ENCODE data around the gene TTLL11.

Gene TTLL11

DNA sequence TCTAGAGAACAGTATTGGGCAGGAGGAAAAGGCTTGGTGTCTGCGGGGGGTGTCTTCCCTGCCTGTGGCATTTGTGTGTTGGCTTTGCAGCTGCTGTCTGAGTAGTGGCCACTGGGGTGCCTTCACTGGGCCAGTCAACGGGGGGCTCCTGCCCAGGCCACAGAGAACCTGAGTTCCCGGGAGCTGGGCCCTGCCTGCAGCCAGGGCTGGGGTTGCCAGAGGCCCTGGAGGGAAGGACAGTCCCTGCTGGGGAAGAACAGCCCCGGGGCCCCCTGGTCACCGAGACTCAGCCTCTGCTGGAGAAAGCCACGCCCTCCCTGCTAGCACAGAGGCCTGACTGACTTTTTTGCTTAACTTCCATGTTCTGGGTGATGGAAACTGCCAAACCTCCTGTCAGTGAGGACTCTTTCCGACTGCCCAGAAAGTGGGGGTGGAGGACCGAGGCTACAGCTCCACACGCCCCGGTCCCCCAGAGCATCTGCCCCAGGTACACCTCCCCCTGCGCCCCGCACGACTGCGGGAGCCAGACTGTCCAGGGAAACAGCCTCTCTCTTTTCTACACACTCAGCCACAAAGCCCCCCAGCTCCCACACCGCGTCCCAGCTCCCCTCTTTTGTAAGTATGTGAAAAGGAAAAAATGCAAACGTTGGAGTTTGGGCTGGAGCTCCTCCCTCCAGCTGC lies 308.2 kb downstream of the TTLL11 start:
- DNase-seq (ENCODE audit: low spot score): no peak

DNA sequence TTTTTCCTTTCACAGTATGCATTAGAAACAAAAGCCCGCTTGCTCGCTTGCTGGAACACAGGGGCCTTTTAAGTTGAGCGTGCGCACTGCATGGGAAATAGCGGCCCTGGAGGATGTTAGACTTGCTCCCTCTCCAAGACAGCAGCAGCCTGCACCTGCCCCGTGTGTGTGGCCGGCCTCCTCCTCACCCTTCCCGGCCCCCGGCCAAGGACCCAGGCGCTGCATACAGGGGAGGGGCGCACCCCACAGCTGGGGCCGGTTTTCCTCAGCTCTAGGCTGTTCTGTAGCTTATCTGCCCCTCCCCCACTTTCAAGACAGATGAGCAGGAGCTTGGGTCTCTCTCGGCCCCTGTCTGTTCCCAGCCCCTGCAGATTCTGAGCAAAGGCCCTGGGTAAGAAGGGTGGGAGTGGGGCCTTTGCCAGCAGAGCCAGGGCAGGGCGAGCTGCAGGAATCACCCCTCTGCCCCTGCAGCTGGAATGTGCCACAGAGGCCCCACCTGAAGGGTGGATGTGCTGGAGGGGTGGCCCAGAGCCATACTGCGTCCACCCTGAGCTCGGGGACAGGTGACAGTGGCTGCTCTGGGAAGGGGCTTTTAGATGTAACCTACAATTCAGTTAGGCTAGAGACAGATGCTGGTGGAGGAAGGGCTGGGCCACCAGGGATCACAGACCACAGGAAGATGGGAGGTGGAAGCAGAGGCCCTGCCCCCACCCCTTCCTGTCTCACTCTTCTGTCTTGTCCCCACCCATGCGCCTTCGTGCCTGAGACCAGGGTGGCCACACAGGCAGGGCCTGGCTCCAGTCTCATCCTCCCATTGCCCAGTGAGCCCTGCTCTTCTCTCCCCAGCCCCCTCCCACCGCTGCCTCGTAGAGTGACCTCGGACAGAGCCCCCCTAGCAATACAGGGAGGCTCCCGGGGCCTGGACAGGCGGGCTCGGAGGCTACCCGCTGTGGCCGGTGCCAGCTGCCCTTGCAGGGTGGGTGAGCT lies 309.3 kb downstream of the TTLL11 start:
- no peak for DNase-seq (ENCODE audit: low spot score)

DNA sequence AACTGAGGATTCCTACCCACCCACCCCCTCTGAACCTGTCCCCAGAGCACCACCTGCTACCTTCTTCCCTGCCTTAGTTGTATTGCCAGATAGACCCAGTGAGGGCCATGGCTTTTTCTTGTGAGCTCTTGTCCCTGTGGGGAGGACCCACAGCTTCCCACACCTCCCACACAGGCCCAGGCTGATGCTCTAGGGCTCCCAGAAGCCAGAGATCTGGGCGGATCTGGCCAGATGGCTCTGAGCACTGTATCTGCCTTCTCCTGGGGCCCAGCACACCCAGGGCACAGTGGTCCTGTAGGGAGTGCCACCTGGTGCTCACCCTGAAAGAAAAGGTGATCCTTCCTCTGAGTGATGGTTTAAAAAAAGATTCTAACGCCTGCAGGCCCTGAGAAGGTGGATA lies 310.0 kb downstream of the TTLL11 start:
- no peak for DNase-seq (ENCODE audit: low spot score)

DNA sequence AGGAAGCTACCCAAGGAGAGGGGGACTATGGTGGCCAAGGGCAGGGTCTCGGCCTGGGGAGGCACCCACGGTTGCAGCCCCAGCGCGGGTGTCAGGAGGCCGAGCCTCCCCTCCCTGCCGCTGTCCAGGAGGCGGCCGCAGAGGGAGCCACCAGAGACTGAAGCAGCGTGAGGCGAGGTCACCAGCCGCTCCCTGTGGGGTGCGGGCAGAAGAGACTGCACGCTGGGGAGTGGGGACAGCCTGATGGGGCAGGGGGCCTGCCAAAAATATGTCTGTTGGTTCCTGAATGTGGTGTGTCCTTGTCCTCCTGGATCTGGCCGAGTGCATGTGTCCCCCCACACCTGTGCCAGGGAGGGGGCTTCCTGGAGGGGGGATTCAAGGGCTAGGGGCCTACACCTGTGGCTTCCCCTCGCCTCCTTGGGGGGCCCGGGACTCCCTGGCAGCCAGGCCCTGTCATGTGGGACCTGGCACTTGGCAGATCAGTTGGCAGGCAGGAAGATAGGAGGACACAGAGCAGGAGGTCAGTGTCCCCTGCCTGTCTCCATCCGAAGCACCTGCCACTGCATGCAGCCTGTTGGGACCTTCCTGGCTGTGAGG lies 310.5 kb downstream of the TTLL11 start:
- DNase-seq (ENCODE audit: low spot score): no peak

DNA sequence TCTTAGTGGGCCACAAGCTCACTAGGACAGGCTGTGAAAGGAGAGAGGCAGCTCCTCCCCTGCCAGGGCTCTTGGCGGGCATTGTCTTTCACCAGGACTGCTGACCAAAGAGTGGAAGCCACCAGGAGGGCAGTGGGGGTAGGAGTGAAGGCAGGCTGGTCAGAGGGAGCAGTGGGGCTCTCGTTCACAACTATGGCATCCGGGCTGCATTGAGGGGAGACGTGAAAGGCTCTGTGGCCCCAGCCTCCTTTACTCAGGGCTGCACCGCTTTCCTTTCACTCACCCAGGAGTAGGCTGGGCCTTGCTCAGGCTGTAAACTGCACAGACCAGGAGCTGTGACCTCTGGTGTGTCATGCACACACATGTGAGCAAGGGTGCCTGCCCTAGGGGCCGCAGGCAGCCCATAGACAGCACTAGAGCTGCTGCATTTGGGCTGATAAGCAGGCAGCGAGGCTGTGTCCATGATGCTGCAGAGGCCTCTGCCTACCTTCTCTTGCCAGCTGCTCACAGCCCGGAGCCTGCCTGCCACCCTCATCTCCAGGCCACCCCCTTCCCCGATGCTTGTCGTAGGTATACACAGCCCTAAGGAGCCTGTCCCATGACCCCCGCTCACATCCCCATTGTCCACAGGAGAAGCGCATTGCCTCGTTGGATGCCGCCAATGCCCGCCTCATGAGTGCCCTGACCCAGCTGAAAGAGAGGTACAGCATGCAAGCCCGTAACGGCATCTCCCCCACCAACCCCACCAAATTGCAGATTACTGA lies 311.2 kb downstream of the TTLL11 start:
- no peak for DNase-seq (ENCODE audit: low spot score)

DNA sequence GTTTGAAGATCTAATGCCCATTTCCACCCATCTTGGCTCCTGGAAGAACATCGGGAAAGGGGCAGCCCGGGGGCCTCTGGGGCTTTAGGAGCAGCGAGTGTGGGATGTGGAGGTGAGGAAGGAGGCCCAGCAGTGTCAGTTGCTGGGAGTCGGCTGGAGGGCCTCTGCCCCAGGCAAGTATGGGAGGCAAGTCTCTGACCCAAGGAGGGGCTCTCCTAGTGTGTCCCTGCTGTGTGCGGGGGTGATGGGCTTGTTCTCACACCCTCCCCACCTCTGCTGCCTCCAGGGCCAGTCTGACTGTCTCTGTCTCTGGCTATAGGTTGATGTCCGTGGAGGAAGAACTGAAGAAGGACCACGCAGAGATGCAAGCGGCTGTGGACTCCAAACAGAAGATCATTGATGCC lies 312.0 kb downstream of the TTLL11 start:
- DNase-seq (ENCODE audit: low spot score): no peak

DNA sequence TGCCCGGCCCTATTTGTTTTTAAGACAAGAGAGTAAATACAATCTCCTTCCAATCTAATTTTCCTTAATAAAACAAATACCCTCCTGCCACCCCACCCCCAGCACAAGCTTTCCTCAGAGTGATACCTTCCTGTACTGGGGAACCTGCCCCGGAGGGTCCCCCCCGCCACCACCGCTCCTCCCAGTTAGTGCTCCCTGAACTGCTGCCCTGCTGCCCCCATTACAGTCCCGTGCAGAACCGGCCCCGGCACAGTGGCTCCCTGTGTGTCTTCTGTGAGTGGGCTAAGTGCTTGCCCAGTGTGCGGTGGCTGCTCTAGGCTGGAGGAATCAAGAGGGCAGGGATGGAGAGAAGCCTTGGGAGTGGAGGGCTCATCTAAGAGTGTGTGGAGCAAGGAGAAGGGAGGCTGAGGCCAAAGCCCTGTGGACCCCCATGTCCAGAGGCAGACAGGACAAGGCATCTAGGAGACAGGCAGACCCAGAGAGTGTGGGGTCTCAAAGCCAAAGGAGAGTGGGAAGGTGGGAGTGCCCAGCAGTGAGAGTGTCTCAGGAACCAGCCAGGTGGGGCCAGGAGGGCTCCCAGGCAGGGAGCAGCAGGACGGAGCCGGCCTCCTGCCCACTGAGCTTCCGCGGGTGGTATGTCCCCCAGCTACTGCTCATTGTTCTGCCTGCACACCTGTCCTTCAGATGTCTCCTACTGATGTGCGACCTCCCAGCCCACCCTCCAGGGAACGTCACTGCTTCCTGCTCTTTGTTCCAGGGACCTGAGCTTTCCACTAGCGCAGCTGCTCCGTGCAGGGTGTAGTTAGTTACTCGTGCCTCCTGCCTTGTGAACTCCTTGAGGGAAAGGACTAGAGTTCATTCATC lies 312.7 kb downstream of the TTLL11 start:
- no peak for DNase-seq (ENCODE audit: low spot score)

DNA sequence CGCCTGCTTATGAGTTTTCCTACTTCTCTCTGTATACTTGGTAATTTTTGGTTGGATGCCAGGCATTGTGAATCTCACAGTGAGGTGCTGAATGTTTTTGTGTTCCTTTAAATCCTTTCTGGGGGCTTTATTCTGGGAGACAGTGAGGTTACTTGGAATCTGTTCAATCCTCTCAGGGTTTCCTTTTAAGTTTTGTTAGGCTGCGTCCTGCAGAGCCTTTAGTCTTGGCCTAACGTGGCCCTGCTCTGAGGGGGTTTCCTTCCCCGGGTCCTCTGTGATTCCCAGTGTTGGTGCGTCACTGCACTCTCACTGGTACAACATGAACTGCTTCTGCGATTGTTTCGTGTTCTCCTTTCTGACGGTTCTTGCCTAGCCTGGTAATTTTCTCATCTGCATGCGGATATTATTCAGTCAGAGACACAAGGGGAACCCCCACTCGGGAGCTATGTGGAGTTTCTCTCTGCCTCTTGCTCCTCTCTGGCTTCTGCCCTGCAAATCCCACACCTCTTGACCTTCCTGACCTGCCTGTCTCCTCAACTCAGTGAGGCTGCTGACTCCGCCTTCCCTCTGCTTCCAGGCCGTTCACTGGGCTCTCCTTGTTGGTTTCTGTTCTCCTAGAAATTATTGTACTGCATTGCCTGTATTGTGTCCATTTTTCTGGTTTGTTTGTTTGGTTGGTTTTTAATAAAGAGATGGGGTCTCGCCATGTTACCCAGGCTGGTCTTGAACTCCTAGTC lies 313.6 kb downstream of the TTLL11 start:
- no peak for DNase-seq (ENCODE audit: low spot score)

DNA sequence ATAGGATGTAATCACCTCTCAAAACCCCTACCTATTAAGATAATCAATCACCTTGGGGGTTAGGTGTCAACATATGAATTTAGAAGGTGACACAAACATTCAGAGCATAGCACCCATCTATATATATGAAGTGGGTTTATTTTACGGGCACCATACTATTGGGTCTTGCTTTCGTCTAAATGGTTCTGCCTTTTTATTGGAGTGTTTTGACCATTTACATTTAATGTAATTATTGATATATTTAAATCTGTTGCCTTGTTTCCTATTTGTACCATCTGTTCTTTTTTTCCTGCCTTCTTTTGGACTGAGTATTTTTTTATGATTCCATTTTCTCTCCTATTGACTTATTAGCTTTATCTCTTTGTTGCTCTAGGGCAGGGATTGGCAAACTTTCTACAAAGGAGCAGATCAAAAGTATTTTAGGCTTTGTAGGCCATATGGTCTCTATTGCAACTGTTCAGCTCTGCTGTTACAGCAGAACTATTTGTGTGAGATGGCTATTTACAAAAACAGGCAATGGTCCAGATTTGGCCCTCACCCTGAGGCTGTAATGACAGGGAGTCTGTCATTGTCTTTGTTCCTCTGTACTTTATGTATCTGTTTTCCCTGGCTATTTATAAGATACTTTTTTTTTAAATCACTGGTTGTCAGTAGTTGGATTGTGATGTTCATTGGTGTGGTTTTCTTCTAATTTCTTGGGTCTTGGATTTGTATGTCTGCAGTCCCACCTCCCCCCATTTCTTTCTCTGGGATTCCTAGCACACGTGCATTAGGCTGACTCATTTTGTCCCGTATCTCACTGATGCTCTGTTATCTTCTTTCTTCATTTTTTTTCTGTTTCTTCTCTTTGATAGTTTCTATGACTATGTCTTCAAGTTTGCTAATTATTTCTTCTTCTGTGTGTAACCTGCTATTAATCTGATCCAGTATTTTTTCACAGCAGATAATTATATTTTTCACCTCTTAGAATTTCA lies 314.6 kb downstream of the TTLL11 start:
- no peak for DNase-seq (ENCODE audit: low spot score)

DNA sequence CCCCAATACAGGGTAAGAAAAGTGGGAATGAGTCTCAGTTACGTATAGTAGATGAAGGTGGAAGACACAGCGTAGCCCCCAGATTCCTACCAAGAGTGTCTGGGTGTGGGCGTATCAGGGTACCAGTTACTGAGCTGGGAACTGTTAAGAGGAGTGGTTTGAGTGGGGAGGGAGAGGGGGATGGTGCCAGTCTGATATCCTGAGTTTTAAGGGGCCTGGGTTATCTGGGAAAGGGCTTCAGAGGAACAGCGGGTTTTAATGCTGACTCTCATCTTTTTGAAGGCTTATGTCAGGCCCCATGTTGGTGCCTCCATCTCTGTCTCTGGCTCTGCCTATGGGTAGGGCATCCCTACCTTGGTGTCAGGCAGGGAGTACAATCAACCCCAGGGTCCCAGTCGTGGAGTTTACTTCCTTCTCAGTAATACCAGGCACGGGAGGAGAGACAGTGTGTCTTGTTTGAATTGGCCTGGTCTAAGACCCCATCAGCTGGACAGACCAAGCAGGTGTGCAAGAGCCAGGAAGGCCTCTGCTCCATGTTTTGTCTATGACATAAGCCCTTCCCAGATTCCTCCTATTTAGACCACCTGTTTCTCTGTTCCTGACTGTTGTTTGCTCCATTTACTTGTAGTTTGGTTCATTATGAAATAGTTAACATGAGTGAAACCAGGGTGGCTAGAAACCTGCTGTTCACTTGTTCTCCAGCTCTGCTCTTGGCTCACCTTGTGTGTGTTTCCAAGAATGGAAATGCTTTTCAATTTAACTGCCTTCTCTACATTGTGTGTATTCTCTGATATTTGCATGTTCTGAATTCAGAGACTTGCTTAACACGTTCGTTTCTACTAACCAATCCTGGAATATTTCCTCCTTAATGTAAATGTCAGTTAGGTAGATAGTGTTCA lies 316.1 kb downstream of the TTLL11 start:
- DNase-seq (ENCODE audit: low spot score): no peak

DNA sequence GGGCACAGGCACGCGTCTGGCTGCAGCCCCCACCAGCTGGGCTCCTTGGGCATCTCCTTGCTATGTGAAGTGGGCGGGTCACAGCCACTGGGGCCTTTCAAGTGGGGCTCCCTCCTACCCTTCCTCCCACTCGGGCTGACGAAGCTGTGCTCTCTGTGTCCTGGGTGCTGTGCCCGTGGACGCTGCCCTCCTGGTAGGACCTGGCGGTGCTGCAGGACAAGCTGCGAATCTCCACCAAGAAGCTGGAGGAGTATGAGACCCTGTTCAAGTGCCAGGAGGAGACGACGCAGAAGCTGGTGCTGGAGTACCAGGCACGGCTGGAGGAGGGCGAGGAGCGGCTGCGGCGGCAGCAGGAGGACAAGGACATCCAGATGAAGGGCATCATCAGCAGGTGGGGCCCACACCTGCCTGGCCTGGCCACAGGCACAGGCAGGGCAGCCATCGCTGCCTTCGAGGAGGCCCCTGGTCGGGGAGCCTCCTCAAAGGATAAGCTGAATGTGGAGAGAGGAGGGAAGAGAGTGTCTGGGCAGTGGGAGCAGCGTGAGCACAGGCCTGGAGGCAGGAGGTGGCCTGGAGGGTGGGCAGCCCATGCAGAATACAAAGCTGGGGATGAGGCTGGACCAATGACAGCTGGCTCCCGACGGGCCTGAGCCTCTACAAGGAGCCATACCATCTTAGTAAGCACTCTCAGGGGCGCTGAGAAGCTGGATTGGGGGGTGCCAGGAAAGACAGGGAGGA lies 316.9 kb downstream of the TTLL11 start:
- DNase-seq (ENCODE audit: low spot score): no peak

DNA sequence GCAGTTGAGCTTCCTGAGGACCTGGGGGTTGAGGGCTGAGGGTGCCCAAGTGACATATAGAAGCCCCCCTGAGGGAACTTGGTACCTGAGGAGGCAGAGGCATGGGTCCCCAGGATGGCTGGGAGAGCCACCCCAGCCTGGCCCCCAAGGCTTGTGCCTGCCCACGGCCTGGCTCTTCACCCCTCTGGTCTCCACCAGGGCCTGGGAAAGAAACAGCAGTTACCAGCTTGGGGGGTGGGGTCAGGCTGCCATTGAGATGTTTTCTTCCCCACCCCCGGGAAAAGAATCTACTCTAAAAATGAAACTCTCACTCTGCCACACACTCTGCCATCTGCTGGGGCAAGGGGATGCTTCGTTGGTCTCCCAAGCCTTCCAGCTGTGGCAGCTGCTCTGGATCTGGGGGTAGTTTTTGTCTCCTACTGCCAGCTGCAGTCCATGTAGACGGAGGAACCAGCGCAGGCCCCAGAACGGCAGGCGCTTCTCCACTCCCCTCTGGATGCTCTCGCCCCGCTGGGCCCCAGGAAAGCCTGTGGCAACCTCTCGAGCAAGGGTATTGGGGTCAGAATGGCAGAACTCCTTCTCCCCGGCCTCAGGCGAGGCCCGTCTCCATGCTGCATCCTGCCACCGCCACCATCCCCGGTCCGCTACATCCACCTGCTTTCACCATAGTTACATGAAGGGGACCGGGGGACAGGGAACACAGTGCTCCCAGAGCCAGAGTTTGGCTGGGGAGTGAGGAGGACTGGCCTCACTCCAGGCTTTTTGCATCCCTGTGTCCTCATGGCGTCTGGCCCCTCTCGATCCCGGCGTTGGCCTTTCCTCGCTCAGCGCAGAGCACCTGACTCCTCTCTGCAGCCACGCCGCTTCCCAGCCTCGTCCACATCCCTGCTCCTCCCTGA lies 318.1 kb downstream of the TTLL11 start:
- no peak for DNase-seq (ENCODE audit: low spot score)

DNA sequence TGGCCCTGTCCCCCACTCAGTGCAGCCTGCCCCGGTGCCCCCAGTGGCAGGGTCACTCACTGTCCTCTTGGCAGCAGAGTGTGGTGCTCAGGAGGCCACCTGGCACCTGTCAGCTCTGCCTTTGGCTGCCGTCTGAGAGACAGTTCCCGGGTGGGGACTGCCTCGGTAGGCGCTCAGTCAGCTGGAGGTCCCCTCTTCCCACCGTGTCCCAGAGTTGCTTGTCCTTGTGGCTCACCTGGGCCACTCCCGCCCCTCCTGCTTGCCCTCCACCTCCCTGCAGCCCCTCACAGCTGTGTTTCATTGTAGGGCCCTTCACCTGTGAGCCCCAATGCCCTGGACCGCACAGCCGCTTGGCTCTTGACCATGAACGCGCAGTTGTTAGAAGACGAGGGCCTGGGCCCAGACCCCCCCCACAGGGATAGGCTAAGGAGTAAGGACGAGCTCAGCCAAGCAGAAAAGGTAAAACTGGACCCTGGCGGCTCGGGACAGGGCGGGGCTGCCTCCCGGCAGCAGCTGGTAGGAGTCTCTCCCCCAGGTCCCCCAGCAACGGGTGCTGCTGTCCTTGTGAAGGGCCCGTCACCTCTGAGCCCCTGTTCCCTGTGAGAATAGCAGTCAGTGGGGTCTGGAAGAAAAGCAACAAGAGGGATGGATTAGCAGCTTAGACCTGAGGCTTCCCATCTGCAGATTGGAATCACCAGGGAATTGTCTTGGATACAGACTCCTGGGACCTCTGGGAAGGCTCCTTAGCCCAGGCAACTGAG lies 319.0 kb downstream of the TTLL11 start:
- no peak for DNase-seq (ENCODE audit: low spot score)

DNA sequence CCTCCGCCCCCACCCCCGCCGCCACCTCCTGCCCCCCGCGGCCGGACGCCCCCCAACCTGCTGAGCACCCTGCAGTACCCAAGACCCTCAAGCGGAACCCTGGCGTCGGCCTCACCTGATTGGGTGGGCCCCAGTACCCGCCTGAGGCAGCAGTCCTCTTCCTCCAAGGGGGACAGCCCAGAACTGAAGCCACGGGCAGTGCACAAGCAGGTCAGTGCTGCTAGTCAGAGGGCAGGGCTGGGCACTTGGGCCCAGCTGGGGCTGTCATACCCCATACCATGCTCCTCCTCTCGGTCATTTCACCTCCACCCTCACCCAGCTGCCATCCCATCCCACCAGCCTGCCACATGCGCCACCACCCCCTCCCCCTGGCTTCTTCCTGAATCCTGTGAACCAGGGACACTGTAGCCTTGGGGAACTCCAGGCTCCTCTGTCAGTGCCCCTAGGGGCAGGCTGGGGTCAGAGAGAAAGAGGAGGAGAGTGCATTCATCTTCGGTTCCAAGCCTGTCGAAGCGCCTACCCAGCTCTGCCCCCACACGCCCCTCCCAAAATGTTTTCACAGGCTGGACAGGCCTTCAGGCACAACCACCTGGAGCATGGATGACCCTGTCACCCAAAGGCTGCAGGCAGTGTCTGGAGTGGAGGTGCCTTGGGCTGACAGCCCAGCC lies 319.7 kb downstream of the TTLL11 start:
- no peak for DNase-seq (ENCODE audit: low spot score)

Data from hematopoietic multipotent progenitor cell treated with erythropoietin and hydrocortisone succinate and interleukin-3 and kit ligand, for 15 days (in vitro differentiated cells).